K562 (cell line): ENCODE measurements around the gene NOC4L.

Experiments
- ATF7 ChIP-seq: fragments of 450-650 bp; IDR thresholded peaks from 2 replicates; pipeline ENCODE4 v1.7.1; 2014; ENCODE audit warnings: mild to moderate bottlenecking, moderate library complexity
- CBX5 ChIP-seq: IDR thresholded peaks from 2 replicates; pipeline ENCODE4 v1.6.1; 2014; ENCODE audit warnings: low read depth, borderline replicate concordance
- CTBP1 ChIP-seq: fragments of 450-650 bp; IDR thresholded peaks from 2 replicates; pipeline ENCODE4 v1.6.1; 2016; ENCODE audit warnings: borderline replicate concordance
- FOXP1 ChIP-seq: sonication (generic); formaldehyde crosslinking; IDR thresholded peaks from 2 replicates; pipeline ENCODE4 v1.8.0; 2022; ENCODE audit warnings: mild to moderate bottlenecking, missing genetic modification reagents
- MXI1 ChIP-seq: IDR thresholded peaks from 2 replicates; pipeline ENCODE4 v1.6.1; 2011; ENCODE audit warnings: low read depth, mild to moderate bottlenecking, improper control_type of control experiment, low read length
- POLR2A ChIP-seq: fragments of 450-650 bp; conservative IDR thresholded peaks from 2 replicates; pipeline ENCODE4 v1.6.1; 2016
- RAD21 ChIP-seq, 2 experiments: fragments of 250-450 bp in 1 of 2; fragments of 450-650 bp in 1 of 2; sonication (Bioruptor Pico) in 1 of 2; formaldehyde crosslinking in 1 of 2; IDR thresholded peaks in 1 of 2; conservative IDR thresholded peaks in 1 of 2; 2 replicates each; pipeline versions ENCODE4 v1.4.0 to v1.8.0; 2020 to 2022; ENCODE audit warnings: mild to moderate bottlenecking in 2 of 2, moderate library complexity in 1 of 2
- RBM39 ChIP-seq: fragments of 200-400 bp; formaldehyde crosslinking; optimal IDR thresholded peaks from 2 replicates; pipeline ENCODE3; 2018; ENCODE audit warnings: low read depth, low read length
- TF ChIP-seq, protein P1 (sequence below), 3 experiments: IDR thresholded peaks in 2 of 3; conservative IDR thresholded peaks in 1 of 3; 2 replicates each; pipeline ENCODE4 v1.5.1; 2011 to 2012; ENCODE audit warnings: low read length in 3 of 3, mild to moderate bottlenecking in 3 of 3, control low read depth in 2 of 3, improper control_type of control experiment in 1 of 3, inconsistent platforms in 1 of 3, low read depth in 1 of 3, mixed read lengths in 1 of 3, moderate library complexity in 1 of 3; ENCODE audit not compliant: insufficient read depth in 2 of 3

- TF ChIP-seq CBX5 (no peak), ATF7 (no peak), RBM39 (no peak), RAD21 (CRISPR knock-in tag; conservative IDR thresholded peaks at IDR 0.05 in 1 of 2, IDR thresholded peaks at IDR 0.05 in 1 of 2) (no peak), CTBP1 (no peak), POLR2A (no peak), MXI1 (no peak), FOXP1 (CRISPR knock-in tag) (no peak)
- TF ChIP-seq, protein P1, sequence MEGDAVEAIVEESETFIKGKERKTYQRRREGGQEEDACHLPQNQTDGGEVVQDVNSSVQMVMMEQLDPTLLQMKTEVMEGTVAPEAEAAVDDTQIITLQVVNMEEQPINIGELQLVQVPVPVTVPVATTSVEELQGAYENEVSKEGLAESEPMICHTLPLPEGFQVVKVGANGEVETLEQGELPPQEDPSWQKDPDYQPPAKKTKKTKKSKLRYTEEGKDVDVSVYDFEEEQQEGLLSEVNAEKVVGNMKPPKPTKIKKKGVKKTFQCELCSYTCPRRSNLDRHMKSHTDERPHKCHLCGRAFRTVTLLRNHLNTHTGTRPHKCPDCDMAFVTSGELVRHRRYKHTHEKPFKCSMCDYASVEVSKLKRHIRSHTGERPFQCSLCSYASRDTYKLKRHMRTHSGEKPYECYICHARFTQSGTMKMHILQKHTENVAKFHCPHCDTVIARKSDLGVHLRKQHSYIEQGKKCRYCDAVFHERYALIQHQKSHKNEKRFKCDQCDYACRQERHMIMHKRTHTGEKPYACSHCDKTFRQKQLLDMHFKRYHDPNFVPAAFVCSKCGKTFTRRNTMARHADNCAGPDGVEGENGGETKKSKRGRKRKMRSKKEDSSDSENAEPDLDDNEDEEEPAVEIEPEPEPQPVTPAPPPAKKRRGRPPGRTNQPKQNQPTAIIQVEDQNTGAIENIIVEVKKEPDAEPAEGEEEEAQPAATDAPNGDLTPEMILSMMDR (IDR thresholded peaks at IDR 0.05 in 2 of 3, conservative IDR thresholded peaks at IDR 0.05 in 1 of 3; ENCODE audit: insufficient read depth in 2 of 3, low read depth in 1 of 3, low read length in 3 of 3), result no peak
Measured at GRCh38 chr12:132199101-132199500, 54.8 kb downstream of the NOC4L start.
